K562 (cell line): Measurements from ENCODE around the gene SVIL. TPM values are rescaled to one million over a fixed set of nuclear protein-coding genes. Genes with fewer than 3 reads are reported as not detected.

Experiments
- ATAC-seq: fragments of 200-7000 bp; cut with Tn5 transposase; 3 replicates; pipeline ENCODE4 v1.9.1; 2020; ENCODE audit warnings: moderate library complexity
- BruUV-seq: library from RNA; stranded (reverse); fragments of 400-500 nt; replicated peaks from 2 replicates; lab custom pipeline; 2021; lab: Mats Ljungman, UMichigan
- CTCF ChIA-PET: fragments of 300-600 bp; formaldehyde crosslinking; extraction: SDS; loops from one replicate; lab custom pipeline; 2021; ENCODE audit warnings: low intra/inter-chr PET ratio; lab: Yijun Ruan, JAX
- POLR2A ChIA-PET: fragments of 300-600, 350-650 bp; sonication (Branson Sonifier 250); formaldehyde crosslinking; extraction: SDS; loops from one replicate; lab custom pipeline; 2021; ENCODE audit warnings: antibody characterized with exemption, inconsistent platforms; lab: Yijun Ruan, JAX
- DNase-seq, 4 experiments: peaks; one replicate each; pipeline versions ENCODE4 v3.0.0 to v3.0.0-alpha.2; 2011 to 2018; ENCODE audit warnings: low spot score in 3 of 4, mixed read lengths in 3 of 4; ENCODE audit errors: extremely low read depth in 1 of 4
- FAIRE-seq: peaks from 2 replicates; lab custom pipeline; 2011; peaks lifted over from hg19 to GRCh38; lab: Jason Lieb, UNC
- H2AFZ ChIP-seq: 2 replicates; pipeline ENCODE4 v1.6.0; 2011; ENCODE audit warnings: low read depth, low read length, control low read depth, inconsistent platforms
- H3K27ac ChIP-seq: fragments of 200-600 bp; 3 replicates; pipeline ENCODE4 v1.8.0; 2011; ENCODE audit warnings: low read depth, mild to moderate bottlenecking, control low read depth, inconsistent platforms, low read length, moderate library complexity, mixed read lengths; ENCODE audit errors: extremely low read depth
- H3K27me3 ChIP-seq, 2 experiments: fragments of 300-600 bp in 1 of 2; 2 replicates in 1 of 2; 3 replicates in 1 of 2; pipeline versions ENCODE4 v1.6.0 to v1.8.0; 2011; ENCODE audit warnings: inconsistent platforms in 2 of 2, low read length in 2 of 2, mild to moderate bottlenecking in 1 of 2, mixed read lengths in 1 of 2, moderate library complexity in 1 of 2; ENCODE audit not compliant: control insufficient read depth in 2 of 2, insufficient read depth in 2 of 2
- H3K36me3 ChIP-seq: fragments of 300-600 bp; 3 replicates; pipeline ENCODE4 v1.8.0; 2011; ENCODE audit warnings: mild to moderate bottlenecking, low read length, inconsistent platforms; ENCODE audit not compliant: control insufficient read depth, insufficient read depth
- H3K4me1 ChIP-seq, 2 experiments: fragments of 200-600 bp in 1 of 2; replicated peaks in 1 of 2; 2 replicates in 1 of 2; 3 replicates in 1 of 2; pipeline versions ENCODE4 v1.5.1 to v1.8.0; 2011; ENCODE audit warnings: inconsistent platforms in 2 of 2, low read length in 2 of 2, mild to moderate bottlenecking in 1 of 2, mixed read lengths in 1 of 2, moderate library complexity in 1 of 2; ENCODE audit not compliant: control insufficient read depth in 2 of 2, insufficient read depth in 2 of 2
- H3K4me2 ChIP-seq: 2 replicates; pipeline ENCODE4 v1.6.1; 2011; ENCODE audit warnings: low read length, control low read depth, inconsistent platforms, mixed read lengths; ENCODE audit not compliant: insufficient read depth
- H3K4me3 ChIP-seq: fragments of 200-600 bp; sonication (generic), shearing (Covaris generic); 2 replicates; pipeline ENCODE4 v1.5.1; 2016; ENCODE audit warnings: control low read depth, inconsistent platforms
- H3K79me2 ChIP-seq: fragments of 200-600 bp; 3 replicates; pipeline ENCODE4 v1.8.0; 2011; ENCODE audit warnings: low read length, inconsistent platforms; ENCODE audit not compliant: control insufficient read depth, insufficient read depth
- H3K9ac ChIP-seq, 2 experiments: 2 replicates each; pipeline versions ENCODE4 v1.6.0 to v1.6.1; 2011; ENCODE audit warnings: low read depth in 2 of 2, low read length in 2 of 2, control low read depth in 1 of 2, inconsistent platforms in 1 of 2, mild to moderate bottlenecking in 1 of 2, mixed read lengths in 1 of 2; ENCODE audit not compliant: insufficient read depth in 1 of 2
- H3K9me1 ChIP-seq: one replicate; pipeline ENCODE4 v1.6.0; 2011; ENCODE audit warnings: inconsistent platforms, mild to moderate bottlenecking, low read length, moderate library complexity; ENCODE audit not compliant: control insufficient read depth, insufficient read depth
- H3K9me3 ChIP-seq: replicated peaks from 2 replicates; pipeline ENCODE4 v1.5.1; 2011; ENCODE audit warnings: low read depth, low read length, inconsistent platforms; ENCODE audit not compliant: control insufficient read depth, insufficient read depth
- H4K20me1 ChIP-seq: replicated peaks from 2 replicates; pipeline ENCODE4 v1.6.1; 2011; ENCODE audit warnings: low read length, inconsistent platforms, mixed read lengths; ENCODE audit not compliant: control insufficient read depth, insufficient read depth
- SFPQ ChIP-seq: fragments of 200-400 bp; formaldehyde crosslinking; IDR thresholded peaks from 2 replicates; pipeline ENCODE4 v1.6.1; 2017; ENCODE audit warnings: mild to moderate bottlenecking, low read depth, low read length, moderate library complexity
- ZNF24 ChIP-seq: fragments of 450-650 bp; IDR thresholded peaks from 2 replicates; pipeline ENCODE4 v1.6.1; 2016
- WGBS: fragments of 100-300 bp; shearing (Covaris generic); methylation state at CpG from one replicate; pipeline ENCODE4 v1.1.6; 2016; ENCODE audit warnings: low coverage, mixed read lengths; ENCODE audit not compliant: insufficient coverage; ENCODE audit errors: missing lambda C conversion rate; 5-methylcytosine and 5-hydroxymethylcytosine counted together
- in situ Hi-C: fragments of 300-500 bp; cut with MboI; formaldehyde crosslinking; loops from 4 replicates; pipeline ENCODE4 v1.15.0; 2018; ENCODE audit warnings: inconsistent platforms, mixed read lengths
- intact Hi-C: fragments of 100-400 bp; cut with micrococcal nuclease; formaldehyde crosslinking; loops from 2 replicates; pipeline ENCODE4 v1.14.2; 2022
- polyA plus RNA-seq, 8 experiments: library from polyadenylated mRNA; depleted of rRNA in 4 of 8; stranded (reverse) in 5 of 8; unstranded in 3 of 8; fragments of >200 nt; fragmentation: Nextera tagmentation in 2 of 8; fragmentation: Illumina TruSeq in 1 of 8; extraction: Ambion mirVana in 2 of 8; extraction: Trizol in 1 of 8; gene quantifications; 2 replicates each; pipeline versions ENCODE4 v1.2.1 to v1.2.3, GENCODE V29; 2011 to 2014; ENCODE audit warnings: inconsistent platforms in 1 of 8, missing spikeins in 1 of 8
- total RNA-seq, 7 experiments: library from RNA; depleted of rRNA in 6 of 7; stranded (reverse); fragments of >200 nt in 6 of 7; fragmentation: Illumina TruSeq in 2 of 7; extraction: Trizol in 2 of 7; gene quantifications; 2 replicates each; pipeline versions ENCODE4 v1.2.1 to v1.2.3, GENCODE V29; 2011 to 2021; ENCODE audit warnings: low replicate concordance in 1 of 7

SVIL gene
- total and polyA plus RNA-seq, 9 of the 15 experiments (the other 6 are each of a cell fraction or from before 2014, with no cell fraction given): under 0.01 to 0.18 (median 0.05) TPM; not detected in 3

GRCh38 chr10:29479981-29480954 is 154.5 kb downstream of the SVIL start:
- Histone ChIP-seq H3K4me2 (no peak overlapping the region), H3K9me1 (no peaks in the 10 kb centered on the region), H3K4me1 (peaks cover 0 to 4% of the 10 kb centered on the region in 2 experiments; a peak in 2 of 5 replicates), H3K36me3 (no peaks in the 10 kb centered on the region), H3K9me3 (no peaks in the 10 kb centered on the region), H4K20me1 (no peaks in the 10 kb centered on the region), H3K27ac (no peak overlapping the region), H3K27me3 (peaks cover 25 to 52% of the 10 kb centered on the region in 2 experiments), H2AFZ (no peak overlapping the region), H3K9ac (no peak overlapping the region), H3K79me2 (no peaks in the 10 kb centered on the region), H3K4me3 (no peak overlapping the region)
- ChIA-PET POLR2A (interaction anchor here (0.6 to 0.7 kb wide), 2 partner anchors 102 to 162 kb away, joined by 3 to 5 read pairs; no protein-coding TSS in a partner anchor), CTCF (no interaction called here)
- in situ Hi-C loops: no loop called here
- FAIRE-seq (no peak), DNase-seq (no peak), ATAC-seq (no peak)
- intact Hi-C loops: no loop called here
- TF ChIP-seq SFPQ (no peak), ZNF24 (no peak)
- BruUV-seq: no TSS peak
- 1% methylated on average over 25 of the region's 28 CpGs for WGBS
